GM12878 (cell line): ENCODE measurements around the gene SLC25A26. TPM values are rescaled to one million over a fixed set of nuclear protein-coding genes. Genes with fewer than 3 reads are reported as not detected.

Experiments
- ATAC-seq: fragments of 200-7000 bp; cut with Tn5 transposase; 3 replicates; pipeline ENCODE4 v1.9.1; 2020; ENCODE audit warnings: mild to moderate bottlenecking, moderate library complexity
- BruUV-seq: library from RNA; stranded (reverse); fragments of 400-500 nt; replicated peaks from 2 replicates; lab custom pipeline; 2021; lab: Mats Ljungman, UMichigan
- CTCF ChIA-PET: fragments of 300-600 bp; sonication (Branson Sonifier 250); formaldehyde crosslinking; extraction: SDS; loops from one replicate; lab custom pipeline; 2021; ENCODE audit warnings: inconsistent platforms; lab: Yijun Ruan, JAX
- POLR2A ChIA-PET: fragments of 350-600 bp; formaldehyde crosslinking; extraction: SDS; loops from one replicate; lab custom pipeline; 2021; ENCODE audit warnings: inconsistent platforms; lab: Charles Lee
- RAD21 ChIA-PET: fragments of 300-600 bp; sonication (Branson Sonifier 250); formaldehyde crosslinking; loops from one replicate; lab custom pipeline; 2023; ENCODE audit warnings: antibody characterized with exemption; ENCODE audit not compliant: unreplicated experiment; lab: Charles Lee
- SMC1A ChIA-PET: fragments of 300-600 bp; sonication (Branson Sonifier 250); formaldehyde crosslinking; loops from one replicate; lab custom pipeline; 2023; ENCODE audit not compliant: unreplicated experiment, uncharacterized antibody; lab: Charles Lee
- DNase-seq: peaks from one replicate; pipeline ENCODE4 v3.0.0-alpha.2; 2011; ENCODE audit warnings: low read depth, low spot score
- FAIRE-seq: peaks from 3 replicates; lab custom pipeline; 2011; peaks lifted over from hg19 to GRCh38; lab: Jason Lieb, UNC
- H2AFZ ChIP-seq: 2 replicates; pipeline ENCODE4 v1.6.0; 2011; ENCODE audit warnings: low read depth, low read length, control low read depth; ENCODE audit not compliant: control insufficient read depth
- H3K27ac ChIP-seq: 2 replicates; pipeline ENCODE4 v1.5.1; 2011; ENCODE audit warnings: control low read depth; ENCODE audit not compliant: control insufficient read depth, insufficient read depth
- H3K27me3 ChIP-seq, 2 experiments: replicated peaks in 1 of 2; 2 replicates each; pipeline versions ENCODE4 v1.6.0 to v1.6.1; 2011; ENCODE audit warnings: low read length in 1 of 2; ENCODE audit not compliant: control insufficient read depth in 2 of 2, insufficient read depth in 2 of 2
- H3K36me3 ChIP-seq, 2 experiments: 2 replicates each; pipeline ENCODE4 v1.5.1; 2011; ENCODE audit warnings: low read length in 1 of 2; ENCODE audit not compliant: control insufficient read depth in 2 of 2, insufficient read depth in 2 of 2
- H3K4me1 ChIP-seq: 2 replicates; pipeline ENCODE4 v1.6.1; 2011; ENCODE audit warnings: mild to moderate bottlenecking, low read length, moderate library complexity, mixed read lengths; ENCODE audit not compliant: control insufficient read depth, insufficient read depth
- H3K4me2 ChIP-seq: 2 replicates; pipeline ENCODE4 v1.6.0; 2011; ENCODE audit warnings: control low read depth; ENCODE audit not compliant: control insufficient read depth, insufficient read depth
- H3K4me3 ChIP-seq: fragments of 200-600 bp; sonication (generic); 2 replicates; pipeline ENCODE4 v1.5.1; 2016
- H3K79me2 ChIP-seq: 2 replicates; pipeline ENCODE4 v1.6.0; 2011; ENCODE audit warnings: low read length; ENCODE audit not compliant: control insufficient read depth, insufficient read depth
- H3K9ac ChIP-seq: 2 replicates; pipeline ENCODE4 v1.8.0; 2011; ENCODE audit warnings: low read length, control low read depth, mixed read lengths; ENCODE audit not compliant: control insufficient read depth, insufficient read depth
- H3K9me3 ChIP-seq: replicated peaks from 3 replicates; pipeline ENCODE4 v1.5.1; 2011; ENCODE audit warnings: mild to moderate bottlenecking, low read length; ENCODE audit not compliant: control insufficient read depth, insufficient read depth
- H4K20me1 ChIP-seq: 2 replicates; pipeline ENCODE4 v1.6.0; 2011; ENCODE audit not compliant: control insufficient read depth, insufficient read depth
- ATF2 ChIP-seq: IDR thresholded peaks from 2 replicates; pipeline ENCODE4 v1.6.1; 2012; ENCODE audit warnings: low read length, inconsistent platforms
- HSF1 ChIP-seq: fragments of 150-350 bp; IDR thresholded peaks from 2 replicates; pipeline ENCODE4 v1.6.1; 2014; ENCODE audit warnings: mild to moderate bottlenecking, low read depth, low read length
- PBX3 ChIP-seq: IDR thresholded peaks from 2 replicates; pipeline ENCODE4 v1.6.1; 2011; ENCODE audit warnings: mild to moderate bottlenecking, low read depth, low read length, moderate library complexity; ENCODE audit not compliant: insufficient replicate concordance
- RBBP5 ChIP-seq: fragments of 200-600 bp; sonication (generic); conservative IDR thresholded peaks from 2 replicates; pipeline ENCODE4 v1.6.1; 2016
- TARDBP ChIP-seq: IDR thresholded peaks from 2 replicates; pipeline ENCODE4 v1.6.1; 2016; ENCODE audit warnings: borderline replicate concordance
- YY1 ChIP-seq: IDR thresholded peaks from 2 replicates; pipeline ENCODE4 v1.6.1; 2011; ENCODE audit warnings: low read depth, mild to moderate bottlenecking, low read length
- ZNF687 ChIP-seq: fragments of 450-650 bp; IDR thresholded peaks from 2 replicates; pipeline ENCODE4 v1.6.1; 2017; ENCODE audit warnings: mild to moderate bottlenecking, moderate library complexity
- ZZZ3 ChIP-seq: IDR thresholded peaks from 2 replicates; pipeline ENCODE4 v1.6.1; 2011; ENCODE audit warnings: low read depth; ENCODE audit not compliant: control insufficient read depth, insufficient read length
- WGBS: methylation state at CpG from one replicate; pipeline ENCODE4 v1.1.6; 2016; ENCODE audit warnings: low lambda C conversion rate; ENCODE audit not compliant: insufficient replicate concordance, insufficient coverage; ENCODE audit errors: missing lambda C conversion rate; 5-methylcytosine and 5-hydroxymethylcytosine counted together
- in situ Hi-C: fragments of 300-500 bp; cut with MboI; formaldehyde crosslinking; loops from 9 replicates; pipeline ENCODE4 v1.14.3; 2018; ENCODE audit warnings: mixed read lengths
- intact Hi-C: fragments of 100-400 bp; cut with micrococcal nuclease; formaldehyde crosslinking; loops from one replicate; pipeline ENCODE4 v1.14.2; 2022; ENCODE audit not compliant: unreplicated experiment
- polyA plus RNA-seq, 11 experiments: library from polyadenylated mRNA; depleted of rRNA in 4 of 11; unstranded in 6 of 11; stranded (reverse) in 5 of 11; fragments of >200 nt; fragmentation: Nextera tagmentation in 4 of 11; fragmentation: Illumina TruSeq in 1 of 11; extraction: Ambion mirVana in 4 of 11; extraction: Trizol in 1 of 11; gene quantifications; 1 replicate in 1 of 11; 2 replicates in 10 of 11; pipeline versions ENCODE4 v1.2.1 to v1.2.3, GENCODE V29; 2011 to 2016; ENCODE audit warnings: inconsistent platforms in 2 of 11, missing spikeins in 2 of 11, low read depth in 1 of 11
- total RNA-seq, 4 experiments: library from RNA; depleted of rRNA in 3 of 4; stranded (reverse); fragments of >200 nt in 3 of 4; fragmentation: Illumina TruSeq in 1 of 4; extraction: Trizol in 1 of 4; gene quantifications; 2 replicates each; pipeline versions ENCODE4 v1.2.1 to v1.2.3, GENCODE V29; 2013 to 2021

SLC25A26 gene
- total and polyA plus RNA-seq, 10 of the 15 experiments (the other 5 are each of a cell fraction or from before 2014, with no cell fraction given) = 14.6 to 49.7 (median 24.9) TPM

GRCh38 chr3:66350601-66351000 is 129.8 kb downstream of the SLC25A26 start:
- CTCF ChIA-PET = interaction anchor here (0.6 kb wide), 1 partner anchor 36 kb away, joined by 3 read pairs; no protein-coding TSS in a partner anchor

GRCh38 chr3:66353039-66353438 is 132.2 kb downstream of the SLC25A26 start:
- no TSS peak for BruUV-seq
- Histone ChIP-seq H2AFZ (no peak overlapping the region), H3K4me1 (peaks cover 7% of the 10 kb centered on the region), H3K4me3 (no peak overlapping the region), H3K9ac (no peak overlapping the region), H3K4me2 (no peak overlapping the region), H3K79me2 (no peaks in the 10 kb centered on the region), H3K9me3 (no peaks in the 10 kb centered on the region), H4K20me1 (no peaks in the 10 kb centered on the region), H3K27ac (no peak overlapping the region), H3K36me3 (no peaks in the 10 kb centered on the region), H3K27me3 (no peaks in the 10 kb centered on the region)
- WGBS = 98% methylated on average over 3 of the region's 3 CpGs
- intact Hi-C loops = no loop called here
- DNase-seq (no peak), ATAC-seq (no peak), FAIRE-seq (no peak)
- ChIA-PET SMC1A (interaction anchor here (2.5 to 2.9 kb wide), 2 partner anchors 8 to 25 kb away, joined by 10 to 16 read pairs; no protein-coding TSS in a partner anchor), CTCF (interaction anchor here (1.0 to 3.4 kb wide), 2 partner anchors 21 to 25 kb away, joined by 4 to 18 read pairs; no protein-coding TSS in a partner anchor), RAD21 (no interaction called here), POLR2A (no interaction called here)
- in situ Hi-C loops = no loop called here
- no peak for TF ChIP-seq HSF1
- no peak for TF ChIP-seq PBX3
- no peak for TF ChIP-seq ZNF687
- no peak for TF ChIP-seq ZZZ3
- TF ChIP-seq ATF2 = no peak
- no peak for TF ChIP-seq RBBP5
- TF ChIP-seq YY1 = no peak

More at GRCh38 chr3:66350601-66351000, 129.8 kb downstream of the SLC25A26 start:
- ChIA-PET POLR2A (no interaction called here), RAD21 (no interaction called here), SMC1A (no interaction called here)
- H3K27me3 ChIP-seq = no peaks in the 10 kb centered on the region
- intact Hi-C loops (no loop called here), in situ Hi-C loops (no loop called here)
- WGBS = 97% methylated on average over 8 of the region's 8 CpGs
- no peak for DNase-seq
- no peak overlapping the region for H3K9ac ChIP-seq
- no peak overlapping the region for H3K4me2 ChIP-seq
- peaks cover 5% of the 10 kb centered on the region for H3K4me1 ChIP-seq
- no peak overlapping the region for H2AFZ ChIP-seq
- no peaks in the 10 kb centered on the region for H3K79me2 ChIP-seq
- no peaks in the 10 kb centered on the region for H3K9me3 ChIP-seq
- ATAC-seq = no peak
- H3K36me3 ChIP-seq = no peaks in the 10 kb centered on the region
- H4K20me1 ChIP-seq = no peaks in the 10 kb centered on the region
- no peak overlapping the region for H3K4me3 ChIP-seq
- H3K27ac ChIP-seq = no peak overlapping the region
- no peak for FAIRE-seq
- no TSS peak for BruUV-seq
- TF ChIP-seq TARDBP = no peak
- TF ChIP-seq, all 136 proteins: peak for 0
